ENCODE measurements around the gene CCK. TPM values are rescaled to one million over a fixed set of nuclear protein-coding genes. Genes with fewer than 3 reads are reported as not detected.

The CCK gene
- total RNA-seq, 1 experiment from 2014 or later, result not detected

DNA sequence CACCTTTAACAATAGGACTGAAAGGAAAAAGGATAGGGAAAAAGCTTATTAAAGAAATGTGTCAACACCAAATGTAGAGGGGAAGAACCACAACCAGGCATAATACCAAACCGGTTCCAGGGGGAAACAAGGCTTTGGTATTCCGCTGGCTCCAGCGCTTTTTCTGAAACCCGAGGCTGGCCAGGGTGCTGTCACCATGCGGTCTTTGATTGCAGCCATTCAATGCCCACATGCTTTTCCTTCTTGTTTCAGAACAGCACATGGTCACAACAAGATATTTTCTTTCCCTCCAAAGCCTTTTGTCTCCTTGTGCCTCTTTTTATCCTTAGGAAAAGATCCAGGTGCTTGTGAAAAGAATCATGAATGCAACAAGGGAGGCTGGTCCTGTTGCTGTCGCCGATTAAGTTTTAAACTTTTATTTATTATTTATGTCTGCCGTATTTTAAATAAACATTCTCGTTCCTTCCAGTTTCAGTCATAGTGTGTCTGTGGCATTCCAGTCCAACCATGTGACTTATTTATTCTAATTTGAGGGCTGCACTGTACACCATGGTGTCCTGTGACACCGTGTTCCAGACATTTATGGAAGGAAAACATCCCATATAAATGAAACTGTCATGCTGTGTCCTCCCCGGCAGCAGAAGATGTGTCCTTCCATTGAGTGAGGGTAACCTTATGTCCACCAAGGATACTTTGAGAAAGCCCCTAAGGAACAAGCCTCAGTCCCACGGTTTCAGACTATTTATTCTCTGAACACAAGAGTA lies 41.1 kb downstream of the CCK start:
- H4K20me1 ChIP-seq (ENCODE audit: low read length), result no peaks in the 10 kb centered on the region
- H3K79me2 ChIP-seq (ENCODE audit: low read length), result no peaks in the 10 kb centered on the region
- ATAC-seq (no peak), DNase-seq (no peak)
- no peak overlapping the region for H3K4me3 ChIP-seq (ENCODE audit: low read length)
- no peaks in the 10 kb centered on the region for H3K9me3 ChIP-seq (ENCODE audit: low read length)
- H3K36me3 ChIP-seq (ENCODE audit: low read depth, low read length), result no peaks in the 10 kb centered on the region
- ChIA-PET CTCF (interaction anchor here (1.0 to 1.1 kb wide), 2 partner anchors 107 to 219 kb away, joined by 3 read pairs; no protein-coding TSS in a partner anchor), POLR2A (ENCODE audit: unreplicated experiment) (no interaction called here)
- H3K4me1 ChIP-seq (ENCODE audit: insufficient read depth, low read length), result 0 out of 2 replicates have a peak, but pooled peaks cover 5% of the 10 kb centered on the region
- BruUV-seq (replicated peaks), result TSS peak; percentile 30
- intact Hi-C loops (cut with micrococcal nuclease), result no loop called here
- H3K27ac ChIP-seq (ENCODE audit: low read length), result no peak overlapping the region
- no peaks in the 10 kb centered on the region for H3K27me3 ChIP-seq (ENCODE audit: low read length)
- H3F3A ChIP-seq (ENCODE audit: low read length, unreplicated experiment), result no peaks in the 10 kb centered on the region
- H3K9ac ChIP-seq (ENCODE audit: low read length), result no peak overlapping the region
- TF ChIP-seq EZH2 (IDR thresholded peaks at IDR 0.05; ENCODE audit: low read length, unreplicated experiment), result no peak
- TF ChIP-seq, protein P1, sequence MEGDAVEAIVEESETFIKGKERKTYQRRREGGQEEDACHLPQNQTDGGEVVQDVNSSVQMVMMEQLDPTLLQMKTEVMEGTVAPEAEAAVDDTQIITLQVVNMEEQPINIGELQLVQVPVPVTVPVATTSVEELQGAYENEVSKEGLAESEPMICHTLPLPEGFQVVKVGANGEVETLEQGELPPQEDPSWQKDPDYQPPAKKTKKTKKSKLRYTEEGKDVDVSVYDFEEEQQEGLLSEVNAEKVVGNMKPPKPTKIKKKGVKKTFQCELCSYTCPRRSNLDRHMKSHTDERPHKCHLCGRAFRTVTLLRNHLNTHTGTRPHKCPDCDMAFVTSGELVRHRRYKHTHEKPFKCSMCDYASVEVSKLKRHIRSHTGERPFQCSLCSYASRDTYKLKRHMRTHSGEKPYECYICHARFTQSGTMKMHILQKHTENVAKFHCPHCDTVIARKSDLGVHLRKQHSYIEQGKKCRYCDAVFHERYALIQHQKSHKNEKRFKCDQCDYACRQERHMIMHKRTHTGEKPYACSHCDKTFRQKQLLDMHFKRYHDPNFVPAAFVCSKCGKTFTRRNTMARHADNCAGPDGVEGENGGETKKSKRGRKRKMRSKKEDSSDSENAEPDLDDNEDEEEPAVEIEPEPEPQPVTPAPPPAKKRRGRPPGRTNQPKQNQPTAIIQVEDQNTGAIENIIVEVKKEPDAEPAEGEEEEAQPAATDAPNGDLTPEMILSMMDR (conservative IDR thresholded peaks at IDR 0.05; ENCODE audit: low read depth, low read length), result no peak
- TF ChIP-seq EZH2phosphoT487 (IDR thresholded peaks at IDR 0.05; ENCODE audit: borderline replicate concordance, low read length), result no peak
- H3K4me2 ChIP-seq (ENCODE audit: low read length), result no peak overlapping the region
- no peaks in the 10 kb centered on the region for H3K9me2 ChIP-seq (replicated peaks; ENCODE audit: low read length)
- no peak overlapping the region for H2AFZ ChIP-seq (ENCODE audit: low read length)

DNA sequence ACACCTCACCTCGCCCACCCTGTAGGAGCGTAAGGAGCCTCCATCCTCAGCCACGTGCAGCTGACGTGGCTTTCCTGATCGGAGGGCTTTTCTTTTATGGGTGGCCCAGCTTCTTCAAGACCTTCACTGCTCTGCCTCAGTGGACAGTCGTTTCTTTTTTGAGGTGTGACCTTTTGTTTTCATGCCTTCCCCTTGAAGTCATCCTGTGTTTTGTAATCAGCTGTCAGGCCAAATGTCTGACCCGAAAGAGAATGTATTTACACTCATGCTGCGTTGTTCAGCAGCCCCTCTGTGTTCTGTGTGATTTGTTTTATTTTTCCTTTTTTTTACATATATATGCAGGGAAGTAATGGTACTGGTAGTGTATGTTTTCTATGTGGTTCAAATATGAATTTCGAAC lies 41.8 kb downstream of the CCK start:
- Histone ChIP-seq H3K36me3 (ENCODE audit: low read depth, low read length) (no peaks in the 10 kb centered on the region), H3K27ac (ENCODE audit: low read length) (no peak overlapping the region), H3K4me2 (ENCODE audit: low read length) (no peak overlapping the region), H3K79me2 (ENCODE audit: low read length) (no peaks in the 10 kb centered on the region), H2AFZ (ENCODE audit: low read length) (no peak overlapping the region), H4K20me1 (ENCODE audit: low read length) (no peaks in the 10 kb centered on the region), H3F3A (ENCODE audit: low read length, unreplicated experiment) (no peaks in the 10 kb centered on the region), H3K9ac (ENCODE audit: low read length) (no peak overlapping the region), H3K4me3 (ENCODE audit: low read length) (no peak overlapping the region), H3K27me3 (ENCODE audit: low read length) (no peaks in the 10 kb centered on the region), H3K4me1 (ENCODE audit: insufficient read depth, low read length) (no peaks in the 10 kb centered on the region), H3K9me3 (ENCODE audit: low read length) (no peaks in the 10 kb centered on the region), H3K9me2 (replicated peaks; ENCODE audit: low read length) (no peaks in the 10 kb centered on the region)
- no peak for TF ChIP-seq EZH2phosphoT487 (IDR thresholded peaks at IDR 0.05; ENCODE audit: borderline replicate concordance, low read length)
- TF ChIP-seq EZH2 (IDR thresholded peaks at IDR 0.05; ENCODE audit: low read length, unreplicated experiment), result no peak
- TF ChIP-seq, protein P1 (conservative IDR thresholded peaks at IDR 0.05; ENCODE audit: low read depth, low read length), result no peak
- intact Hi-C loops (cut with micrococcal nuclease), result no loop called here
- ChIA-PET POLR2A (ENCODE audit: unreplicated experiment) (no interaction called here), CTCF (interaction anchor here (1.1 kb wide), 2 partner anchors 107 to 219 kb away, joined by 3 read pairs; no protein-coding TSS in a partner anchor)
- BruUV-seq (replicated peaks), result no TSS peak
- no peak for ATAC-seq
- no peak for DNase-seq
